OCI-LY7 (cell line): ENCODE results near the gene SPRED2. TPM values are rescaled to one million over a fixed set of nuclear protein-coding genes. Genes with fewer than 3 reads are reported as not detected.

Experiments
- BruUV-seq: library from RNA; stranded (reverse); fragments of 400-500 nt; replicated peaks from 2 replicates; lab custom pipeline; 2021; lab: Mats Ljungman, UMichigan
- CTCF ChIA-PET: fragments of 300-600 bp; sonication (Branson Sonifier 250); formaldehyde crosslinking; loops from one replicate; lab custom pipeline; 2022; ENCODE audit warnings: antibody characterized with exemption; ENCODE audit not compliant: unreplicated experiment; lab: Charles Lee
- POLR2A ChIA-PET: fragments of 300-600 bp; sonication (Branson Sonifier 250); formaldehyde crosslinking; loops from one replicate; lab custom pipeline; 2022; ENCODE audit warnings: antibody characterized with exemption; lab: Charles Lee
- DNase-seq: peaks from one replicate; pipeline ENCODE4 v3.0.0-alpha.2; 2015; ENCODE audit warnings: low spot score
- H2AFZ ChIP-seq: fragments of 200-600 bp; sonication (generic), shearing (Covaris generic); 2 replicates; pipeline ENCODE4 v1.6.1; 2014; ENCODE audit warnings: mild to moderate bottlenecking, antibody characterized with exemption, low read length, moderate library complexity
- H3K27ac ChIP-seq: fragments of 200-600 bp; sonication (generic); 2 replicates; pipeline ENCODE4 v1.5.1; 2014; ENCODE audit warnings: mixed run types, low read depth, mild to moderate bottlenecking, moderate library complexity, low read length, inconsistent platforms; ENCODE audit not compliant: poor library complexity, severe bottlenecking
- H3K36me3 ChIP-seq: fragments of 200-600 bp; sonication (generic); 2 replicates; pipeline ENCODE4 v1.6.1; 2014; ENCODE audit warnings: mild to moderate bottlenecking, antibody characterized with exemption, low read length, moderate library complexity, mixed read lengths; ENCODE audit not compliant: insufficient read depth
- H3K4me1 ChIP-seq: fragments of 200-600 bp; sonication (generic); 2 replicates; pipeline ENCODE4 v1.5.1; 2014; ENCODE audit warnings: mild to moderate bottlenecking, low read length; ENCODE audit not compliant: insufficient read depth, poor library complexity, severe bottlenecking
- H3K4me2 ChIP-seq: fragments of 200-600 bp; sonication (generic); 2 replicates; pipeline ENCODE4 v1.6.1; 2014; ENCODE audit warnings: mild to moderate bottlenecking, low read length
- H3K4me3 ChIP-seq: fragments of 200-600 bp; sonication (generic); 2 replicates; pipeline ENCODE4 v1.5.1; 2014; ENCODE audit warnings: mild to moderate bottlenecking, low read depth, low read length; ENCODE audit not compliant: poor library complexity, severe bottlenecking
- H3K79me2 ChIP-seq: fragments of 200-600 bp; sonication (generic); 2 replicates; pipeline ENCODE4 v1.6.1; 2016; ENCODE audit warnings: low read depth, mild to moderate bottlenecking, low read length, moderate library complexity, mixed read lengths; ENCODE audit not compliant: insufficient read depth
- H3K9me2 ChIP-seq: fragments of 200-600 bp; sonication (generic); 2 replicates; pipeline ENCODE4 v1.6.1; 2016; ENCODE audit warnings: mild to moderate bottlenecking, low read length, mixed read lengths; ENCODE audit not compliant: insufficient read depth
- H3K9me3 ChIP-seq: fragments of 200-600 bp; sonication (generic); 2 replicates; pipeline ENCODE4 v1.6.1; 2014; ENCODE audit warnings: mild to moderate bottlenecking, mixed run types, low read length, mixed read lengths
- H4K20me1 ChIP-seq: fragments of 200-600 bp; sonication (generic); 2 replicates; pipeline ENCODE4 v1.6.1; 2014; ENCODE audit warnings: mild to moderate bottlenecking, antibody characterized with exemption, low read length, moderate library complexity, mixed read lengths; ENCODE audit not compliant: insufficient read depth
- EZH2phosphoT487 ChIP-seq: fragments of 200-600 bp; sonication (generic); IDR thresholded peaks from 2 replicates; pipeline ENCODE4 v1.6.1; 2018; ENCODE audit warnings: low read depth, borderline replicate concordance, mild to moderate bottlenecking, mixed run types, antibody characterized with exemption, low read length, moderate library complexity, mixed read lengths
- intact Hi-C: fragments of 100-400 bp; cut with micrococcal nuclease; formaldehyde crosslinking; loops from one replicate; pipeline ENCODE4 v1.10.0; 2022; ENCODE audit not compliant: unreplicated experiment
- total RNA-seq, 2 experiments: library from RNA; depleted of rRNA in 1 of 2; stranded (reverse); fragments of >200 nt in 1 of 2; shearing (Covaris generic) in 1 of 2; gene quantifications; 2 replicates each; pipeline ENCODE4 v1.2.3, GENCODE V29; 2014 to 2022
- TF ChIP-seq, protein P1 (sequence below): fragments of 200-600 bp; sonication (generic); conservative IDR thresholded peaks from 2 replicates; pipeline ENCODE4 v1.5.1; 2014; ENCODE audit warnings: mild to moderate bottlenecking, antibody characterized with exemption, low read length, moderate library complexity, mixed read lengths

The SPRED2 gene
- total RNA-seq, 2 experiments from 2014 or later, result 8.0 to 49.1 TPM

DNA sequence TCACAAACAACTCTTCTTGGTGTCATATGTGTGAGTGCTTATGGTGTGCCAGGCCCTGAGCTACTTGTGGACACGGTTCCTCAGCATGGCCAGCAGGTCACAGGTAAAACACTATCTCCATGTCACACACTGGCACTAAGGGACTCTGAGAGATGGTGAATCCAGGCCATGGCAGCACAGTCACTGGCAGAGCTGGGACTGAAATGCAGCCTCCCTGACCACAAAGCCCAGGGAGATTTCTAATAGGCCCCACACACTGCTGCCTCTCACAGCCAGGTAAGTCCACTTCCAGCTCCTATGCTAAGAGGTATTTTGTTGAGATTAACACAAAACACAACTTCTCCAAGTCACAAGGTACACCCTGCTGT, 112.7 kb downstream of the SPRED2 start:
- H3K9me3 ChIP-seq, result 0 out of 2 replicates have a peak, but pooled peaks cover 9% of the 10 kb centered on the region
- no peak overlapping the region for H3K4me2 ChIP-seq
- ChIA-PET POLR2A (interaction anchor here (1.6 kb wide), 1 partner anchor 17 kb away, joined by 4 read pairs; no protein-coding TSS in a partner anchor), CTCF (interaction anchor here (0.6 kb wide), 1 partner anchor 231 kb away, joined by 4 read pairs; no protein-coding TSS in a partner anchor)
- H3K27ac ChIP-seq, result no peak overlapping the region
- intact Hi-C loops, result no loop called here
- no TSS peak for BruUV-seq
- DNase-seq, result no peak
- no peak overlapping the region for H2AFZ ChIP-seq
- H3K9me2 ChIP-seq, result no peaks in the 10 kb centered on the region
- H3K4me1 ChIP-seq, result peaks cover 40% of the 10 kb centered on the region
- no peak overlapping the region for H3K4me3 ChIP-seq
- no peaks in the 10 kb centered on the region for H3K79me2 ChIP-seq
- H3K36me3 ChIP-seq, result peaks cover 47% of the 10 kb centered on the region
- H4K20me1 ChIP-seq, result no peaks in the 10 kb centered on the region
- TF ChIP-seq, protein P1, sequence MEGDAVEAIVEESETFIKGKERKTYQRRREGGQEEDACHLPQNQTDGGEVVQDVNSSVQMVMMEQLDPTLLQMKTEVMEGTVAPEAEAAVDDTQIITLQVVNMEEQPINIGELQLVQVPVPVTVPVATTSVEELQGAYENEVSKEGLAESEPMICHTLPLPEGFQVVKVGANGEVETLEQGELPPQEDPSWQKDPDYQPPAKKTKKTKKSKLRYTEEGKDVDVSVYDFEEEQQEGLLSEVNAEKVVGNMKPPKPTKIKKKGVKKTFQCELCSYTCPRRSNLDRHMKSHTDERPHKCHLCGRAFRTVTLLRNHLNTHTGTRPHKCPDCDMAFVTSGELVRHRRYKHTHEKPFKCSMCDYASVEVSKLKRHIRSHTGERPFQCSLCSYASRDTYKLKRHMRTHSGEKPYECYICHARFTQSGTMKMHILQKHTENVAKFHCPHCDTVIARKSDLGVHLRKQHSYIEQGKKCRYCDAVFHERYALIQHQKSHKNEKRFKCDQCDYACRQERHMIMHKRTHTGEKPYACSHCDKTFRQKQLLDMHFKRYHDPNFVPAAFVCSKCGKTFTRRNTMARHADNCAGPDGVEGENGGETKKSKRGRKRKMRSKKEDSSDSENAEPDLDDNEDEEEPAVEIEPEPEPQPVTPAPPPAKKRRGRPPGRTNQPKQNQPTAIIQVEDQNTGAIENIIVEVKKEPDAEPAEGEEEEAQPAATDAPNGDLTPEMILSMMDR, result no peak
- no peak for TF ChIP-seq EZH2phosphoT487

DNA sequence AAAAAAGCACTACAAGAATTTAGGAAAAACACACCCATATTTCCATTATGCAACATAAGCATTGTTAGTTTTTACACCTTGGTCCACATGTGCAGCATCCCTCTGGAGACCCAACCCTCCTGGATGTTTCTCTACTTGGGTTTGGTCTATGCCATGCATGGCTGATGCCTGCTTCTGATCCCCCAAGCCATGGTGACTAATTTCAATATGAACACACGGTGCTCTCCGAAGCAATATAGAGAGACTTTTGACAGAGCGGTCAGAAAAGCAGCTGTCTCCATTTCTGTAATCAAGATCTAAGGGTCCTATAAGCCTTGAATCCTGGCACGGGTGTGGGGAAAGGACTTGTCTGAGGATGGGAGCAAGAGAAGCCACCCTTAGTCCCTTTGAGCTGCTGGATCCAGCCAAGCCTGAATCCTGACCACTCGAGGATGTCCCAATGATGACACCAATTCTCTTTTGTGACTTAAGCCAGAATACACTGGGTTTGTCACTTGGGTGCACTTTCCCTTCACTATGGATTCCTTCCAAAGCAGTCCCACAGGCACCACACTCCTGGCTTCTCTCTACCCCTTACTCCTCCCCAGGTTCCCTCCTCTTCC, 113.2 kb downstream of the SPRED2 start:
- intact Hi-C loops, result no loop called here
- DNase-seq, result no peak

More for the DNA sequence above, 113.2 kb downstream of the SPRED2 start:
- Histone ChIP-seq H3K27ac (no peak overlapping the region), H3K9me2 (no peaks in the 10 kb centered on the region), H4K20me1 (no peaks in the 10 kb centered on the region), H3K79me2 (no peaks in the 10 kb centered on the region), H3K4me1 (peaks cover 36% of the 10 kb centered on the region), H3K36me3 (peaks cover 52% of the 10 kb centered on the region), H2AFZ (no peak overlapping the region), H3K4me3 (no peak overlapping the region), H3K4me2 (no peak overlapping the region), H3K9me3 (0 out of 2 replicates have a peak, but pooled peaks cover 9% of the 10 kb centered on the region)
- no TSS peak for BruUV-seq
- ChIA-PET CTCF (interaction anchor here (0.6 kb wide), 1 partner anchor 231 kb away, joined by 4 read pairs; no protein-coding TSS in a partner anchor), POLR2A (interaction anchor here (0.7 to 1.6 kb wide), 2 partner anchors 17 to 102 kb away, joined by 3 to 4 read pairs; no protein-coding TSS in a partner anchor)
- TF ChIP-seq, protein P1, result no peak
- no peak for TF ChIP-seq EZH2phosphoT487
